ENCODE results near the gene KLRK1. TPM values are rescaled to one million over a fixed set of nuclear protein-coding genes. Genes with fewer than 3 reads are reported as not detected.
"Not testable (repeated sequence)": the region's sequence is repeated elsewhere in the genome, so short reads cannot be mapped to it uniquely, and the experiment has no call there.

Gene KLRK1
- total RNA-seq, 4 donors from 2014 or later: 1.1 to 6.4 (median 3.8) TPM

DNA sequence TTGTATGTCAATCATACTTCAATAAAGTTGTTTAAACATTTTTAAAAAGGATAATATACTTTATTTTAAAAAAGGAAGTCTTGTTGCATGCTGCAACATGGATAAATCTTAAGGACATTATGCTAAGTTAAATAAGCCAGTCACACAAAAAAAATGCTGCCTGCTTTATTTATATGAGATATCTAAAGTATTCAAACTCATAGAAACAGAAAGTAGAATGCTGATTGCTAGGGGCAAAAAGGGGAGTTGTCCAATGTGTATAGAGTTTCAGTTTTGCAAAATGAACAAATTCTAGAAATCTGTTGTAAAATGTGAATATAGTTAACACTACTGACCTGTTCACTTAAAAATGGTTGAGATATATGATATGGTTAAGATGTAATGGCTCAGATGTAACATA is 11.0 kb upstream of the KLRK1 start:
- no peaks in the 10 kb centered on the region for H3K36me3 ChIP-seq
- no peaks in the 10 kb centered on the region for H3K4me1 ChIP-seq
- H3K27me3 ChIP-seq: no peaks in the 10 kb centered on the region
- H3K9me3 ChIP-seq: no peaks in the 10 kb centered on the region
- no peak overlapping the region for H3K27ac ChIP-seq
- H3K4me3 ChIP-seq (replicated peaks in 1 of 3): no peak overlapping the region
- DNase-seq: no peak
- intact Hi-C loops (cut with DNase I): no loop called here
- no peak for TF ChIP-seq POLR2A (IDR thresholded peaks at IDR 0.05)
- TF ChIP-seq, protein P1, sequence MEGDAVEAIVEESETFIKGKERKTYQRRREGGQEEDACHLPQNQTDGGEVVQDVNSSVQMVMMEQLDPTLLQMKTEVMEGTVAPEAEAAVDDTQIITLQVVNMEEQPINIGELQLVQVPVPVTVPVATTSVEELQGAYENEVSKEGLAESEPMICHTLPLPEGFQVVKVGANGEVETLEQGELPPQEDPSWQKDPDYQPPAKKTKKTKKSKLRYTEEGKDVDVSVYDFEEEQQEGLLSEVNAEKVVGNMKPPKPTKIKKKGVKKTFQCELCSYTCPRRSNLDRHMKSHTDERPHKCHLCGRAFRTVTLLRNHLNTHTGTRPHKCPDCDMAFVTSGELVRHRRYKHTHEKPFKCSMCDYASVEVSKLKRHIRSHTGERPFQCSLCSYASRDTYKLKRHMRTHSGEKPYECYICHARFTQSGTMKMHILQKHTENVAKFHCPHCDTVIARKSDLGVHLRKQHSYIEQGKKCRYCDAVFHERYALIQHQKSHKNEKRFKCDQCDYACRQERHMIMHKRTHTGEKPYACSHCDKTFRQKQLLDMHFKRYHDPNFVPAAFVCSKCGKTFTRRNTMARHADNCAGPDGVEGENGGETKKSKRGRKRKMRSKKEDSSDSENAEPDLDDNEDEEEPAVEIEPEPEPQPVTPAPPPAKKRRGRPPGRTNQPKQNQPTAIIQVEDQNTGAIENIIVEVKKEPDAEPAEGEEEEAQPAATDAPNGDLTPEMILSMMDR (IDR thresholded peaks at IDR 0.05): no peak

DNA sequence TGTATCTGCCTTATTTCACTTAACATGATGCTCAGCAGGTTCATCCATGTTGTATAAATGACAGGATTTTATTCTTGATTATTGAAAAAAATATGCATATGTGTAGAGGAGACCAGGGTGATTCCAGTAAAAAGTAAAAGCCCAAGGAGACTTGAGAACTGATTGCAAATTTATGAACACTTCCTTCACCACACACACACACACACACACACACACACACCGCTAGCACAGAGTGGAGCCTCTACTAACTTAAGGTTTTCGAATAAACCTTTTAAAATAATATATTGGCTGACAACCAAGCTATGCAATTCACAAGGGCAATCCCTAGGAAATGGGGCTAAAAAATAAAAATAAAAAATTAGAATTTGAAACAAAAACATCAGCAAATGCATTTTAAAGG is 8.3 kb upstream of the KLRK1 start:
- Histone ChIP-seq H3K4me1 (no peaks in the 10 kb centered on the region), H3K9me3 (no peaks in the 10 kb centered on the region), H3K4me3 (replicated peaks in 1 of 3) (no peak overlapping the region), H3K36me3 (no peaks in the 10 kb centered on the region), H3K27me3 (no peaks in the 10 kb centered on the region), H3K27ac (no peak overlapping the region)
- WGBS, 2 donors: 78 to 79% methylated on average over 2 of the region's 2 CpGs
- TF ChIP-seq, protein P1 (IDR thresholded peaks at IDR 0.05): no peak
- no peak for TF ChIP-seq POLR2A (IDR thresholded peaks at IDR 0.05)
- intact Hi-C loops (cut with DNase I): no loop called here
- DNase-seq: no peak

DNA sequence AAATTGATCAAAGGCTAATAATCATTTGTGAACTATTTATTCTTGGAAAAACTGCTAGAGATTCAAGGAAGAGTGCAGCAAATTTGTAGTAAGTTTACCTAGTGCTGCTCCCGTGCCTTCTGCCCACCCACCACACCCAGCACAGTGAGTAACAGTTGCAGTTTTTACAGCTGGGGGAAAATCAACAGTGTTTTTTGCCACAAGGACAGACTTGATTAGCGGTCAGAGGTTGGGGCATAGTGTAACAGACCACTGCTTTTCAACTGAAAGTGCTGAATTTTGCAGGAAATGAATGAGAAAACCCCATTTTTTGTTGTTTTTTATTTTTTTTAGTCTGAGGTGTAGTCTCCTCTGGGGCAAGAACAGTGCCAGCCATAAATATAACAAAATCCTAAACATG is 7.5 kb upstream of the KLRK1 start:
- Histone ChIP-seq H3K9me3 (no peaks in the 10 kb centered on the region), H3K27ac (no peak overlapping the region), H3K27me3 (no peaks in the 10 kb centered on the region), H3K36me3 (no peaks in the 10 kb centered on the region), H3K4me1 (no peaks in the 10 kb centered on the region), H3K4me3 (replicated peaks in 1 of 3) (no peak overlapping the region)
- intact Hi-C loops (cut with DNase I): no loop called here
- no peak for DNase-seq
- 48 to 57% methylated on average over 2 of the region's 2 CpGs for WGBS, 2 donors
- TF ChIP-seq POLR2A (IDR thresholded peaks at IDR 0.05): no peak
- TF ChIP-seq, protein P1 (IDR thresholded peaks at IDR 0.05): no peak

DNA sequence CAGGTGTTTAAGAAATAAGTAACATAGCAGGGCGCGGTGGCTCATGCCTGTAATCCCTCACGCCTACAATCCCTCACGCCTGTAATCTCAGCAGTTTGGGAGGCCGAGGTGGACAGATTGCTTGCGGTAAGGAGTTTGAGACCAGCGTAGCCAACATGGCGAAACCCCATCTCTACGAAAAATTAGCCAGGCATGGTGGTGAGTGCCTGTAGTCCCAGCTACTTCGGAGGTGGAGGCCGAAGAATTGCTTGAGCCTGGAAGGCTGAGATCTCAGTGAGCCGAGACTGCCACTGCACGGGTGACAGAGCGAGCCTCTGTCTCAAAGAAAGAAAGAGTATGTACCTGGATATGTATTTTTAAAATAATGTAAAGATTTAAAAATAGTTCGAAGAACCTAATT is 6.3 kb upstream of the KLRK1 start:
- H3K36me3 ChIP-seq; DNase-seq; H3K4me1 ChIP-seq; intact Hi-C loops (cut with DNase I); H3K9me3 ChIP-seq; H3K4me3 ChIP-seq (replicated peaks in 1 of 3); H3K27ac ChIP-seq; H3K27me3 ChIP-seq: not testable (repeated sequence)
- 86% methylated on average over 15 of the region's 15 CpGs for WGBS, 2 donors

DNA sequence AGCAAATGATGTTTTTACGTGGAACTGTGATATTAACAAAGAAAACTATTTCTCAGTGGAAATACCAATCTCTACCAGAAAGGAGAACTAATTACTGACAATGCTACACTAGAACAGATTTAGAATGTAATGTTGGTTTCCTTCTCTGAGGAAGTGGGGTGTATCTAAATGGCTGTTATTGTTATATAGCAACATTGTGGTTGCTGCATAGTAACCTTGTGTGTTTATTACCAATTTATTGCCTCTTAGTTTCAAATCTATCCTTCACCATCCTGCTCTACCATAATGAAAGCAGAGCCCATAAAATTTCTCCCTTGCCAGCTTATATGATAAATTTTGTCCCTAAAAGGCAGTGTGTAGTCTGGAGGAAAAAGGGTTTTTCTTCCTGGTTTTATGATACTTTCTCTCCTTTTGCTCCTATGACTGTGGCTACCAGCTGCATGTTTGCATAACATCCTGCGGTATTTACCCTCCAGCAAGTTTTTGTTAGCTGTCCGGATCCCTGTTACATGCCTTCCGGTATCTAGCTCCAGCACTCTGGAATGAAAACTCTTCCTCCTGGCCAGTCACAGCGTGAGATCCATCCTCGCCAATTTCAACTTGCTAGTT is 5.7 kb upstream of the KLRK1 start:
- H3K36me3 ChIP-seq: no peaks in the 10 kb centered on the region
- H3K27ac ChIP-seq: no peak overlapping the region
- TF ChIP-seq, protein P1 (IDR thresholded peaks at IDR 0.05): no peak
- no peak for TF ChIP-seq POLR2A (IDR thresholded peaks at IDR 0.05)
- WGBS, 2 donors: 35 to 36% methylated on average over 6 of the region's 6 CpGs
- no peaks in the 10 kb centered on the region for H3K9me3 ChIP-seq
- H3K27me3 ChIP-seq: no peaks in the 10 kb centered on the region
- no peak overlapping the region for H3K4me3 ChIP-seq (replicated peaks in 1 of 3)
- H3K4me1 ChIP-seq: no peaks in the 10 kb centered on the region
- intact Hi-C loops (cut with DNase I): no loop called here
- no peak for DNase-seq

DNA sequence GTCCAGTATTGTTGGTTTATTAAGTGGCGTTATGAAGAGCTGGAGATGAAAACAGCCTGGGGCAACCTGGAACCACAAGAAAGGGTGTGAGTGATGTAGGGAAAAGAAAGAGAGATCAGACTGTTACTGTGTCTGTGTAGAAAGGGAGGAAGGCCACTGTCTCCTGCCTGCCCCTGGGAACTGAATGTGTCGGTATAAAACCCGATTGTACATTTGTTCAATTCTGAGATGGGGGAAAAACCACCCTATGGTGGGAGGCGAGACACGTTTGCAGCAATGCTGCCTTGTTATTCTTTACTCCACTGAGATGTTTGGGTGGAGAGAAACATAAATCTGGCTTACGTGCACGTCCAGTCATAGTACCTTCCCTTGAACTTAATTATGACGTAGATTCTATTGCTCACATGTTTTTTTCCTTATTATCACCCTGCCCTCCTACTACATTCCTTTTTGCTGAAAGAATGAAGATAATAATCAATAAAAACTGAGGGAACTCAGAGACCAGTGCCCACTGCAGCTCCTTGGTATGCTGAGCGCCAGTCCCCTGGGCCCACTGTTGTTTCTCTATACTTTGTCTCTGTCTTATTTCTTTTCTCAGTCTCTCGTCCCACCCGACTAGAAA is 4.8 kb upstream of the KLRK1 start:
- DNase-seq; intact Hi-C loops (cut with DNase I); H3K4me3 ChIP-seq (replicated peaks in 1 of 3); H3K4me1 ChIP-seq; H3K9me3 ChIP-seq; H3K27ac ChIP-seq; H3K36me3 ChIP-seq; H3K27me3 ChIP-seq: not testable (repeated sequence)
- WGBS, 2 donors: 79 to 82% methylated on average over 11 of the region's 11 CpGs
